Stimulated activated CD8-positive, alpha-beta memory T cell treated with anti-CD3 and anti-CD28 coated beads, Interleukin-4, amount 100 ng/mL, for 1 hour (primary cell): ENCODE results near the gene ALDH1L1.

Experiments
- DNase-seq, 2 donors: peaks; one replicate each; pipeline ENCODE4 v3.0.0-alpha.2; 2020; ENCODE audit warnings: low read depth in 2 of 2, low spot score in 1 of 2

Gene ALDH1L1

GRCh38 chr3:126197343-126197742 lies 17.0 kb upstream of the ALDH1L1 start:
- no peak for DNase-seq

GRCh38 chr3:126194713-126195305 lies 14.4 kb upstream of the ALDH1L1 start:
- DNase-seq = no peak

- no peak for DNase-seq
Observed at GRCh38 chr3:126191246-126191645, 10.9 kb upstream of the ALDH1L1 start.

GRCh38 chr3:126187920-126188319 lies 7.5 kb upstream of the ALDH1L1 start:
- DNase-seq = no peak

- DNase-seq = no peak
Observed at GRCh38 chr3:126186749-126187148, 6.4 kb upstream of the ALDH1L1 start.

- no peak for DNase-seq
Observed at GRCh38 chr3:126186271-126186670, 5.9 kb upstream of the ALDH1L1 start.

GRCh38 chr3:126184465-126185000 lies 4.1 kb upstream of the ALDH1L1 start:
- no peak for DNase-seq

- DNase-seq = no peak
Observed at GRCh38 chr3:126181398-126181725, 976 bp upstream of the ALDH1L1 start.

- no peak for DNase-seq
Observed at GRCh38 chr3:126179825-126180476, 435 bp downstream of the ALDH1L1 start.

- no peak for DNase-seq
Observed at GRCh38 chr3:126170073-126170777, 10.2 kb downstream of the ALDH1L1 start.

GRCh38 chr3:126167566-126167965 lies 12.8 kb downstream of the ALDH1L1 start:
- no peak for DNase-seq

GRCh38 chr3:126166009-126166408 lies 14.4 kb downstream of the ALDH1L1 start:
- DNase-seq = no peak

GRCh38 chr3:126161309-126161708 lies 19.1 kb downstream of the ALDH1L1 start:
- no peak for DNase-seq

- no peak for DNase-seq
Observed at GRCh38 chr3:126160243-126161210, 19.9 kb downstream of the ALDH1L1 start.

GRCh38 chr3:126159476-126159875 lies 20.9 kb downstream of the ALDH1L1 start:
- no peak for DNase-seq

- DNase-seq = no peak
Observed at GRCh38 chr3:126158912-126159454, 21.4 kb downstream of the ALDH1L1 start.

GRCh38 chr3:126158016-126158911 lies 22.1 kb downstream of the ALDH1L1 start:
- DNase-seq = no peak

- DNase-seq = no peak
Observed at GRCh38 chr3:126157083-126157768, 23.2 kb downstream of the ALDH1L1 start.

- DNase-seq = no peak
Observed at GRCh38 chr3:126156468-126156867, 23.9 kb downstream of the ALDH1L1 start.
